T-cell (primary cell): ENCODE data around the gene COX6B1. TPM values are rescaled to one million over a fixed set of nuclear protein-coding genes. Genes with fewer than 3 reads are reported as not detected.

Source experiments
- ATAC-seq, 4 experiments: fragments of 200-7000 bp in 3 of 4; fragments of 150-1000 bp in 1 of 4; cut with Tn5 transposase; replicated peaks in 1 of 4; 1 replicate in 3 of 4; 2 replicates in 1 of 4; pipeline ENCODE4 v1.10.0; 2021; ENCODE audit warnings: moderate library complexity in 3 of 4, mild to moderate bottlenecking in 2 of 4, moderate number of reproducible peaks in 1 of 4
- CTCF ChIA-PET, 2 donors: fragments of 300-600 bp; sonication (Branson Sonifier 250); formaldehyde crosslinking; loops; one replicate each; lab custom pipeline; 2022; ENCODE audit warnings: antibody characterized with exemption in 2 of 2; lab: Charles Lee
- POLR2A ChIA-PET, 2 donors: fragments of 300-600 bp; sonication (Branson Sonifier 250); formaldehyde crosslinking; loops; one replicate each; lab custom pipeline; 2022; ENCODE audit warnings: antibody characterized with exemption in 2 of 2; lab: Charles Lee
- DNase-seq, 35 experiments: peaks; one replicate each; pipeline versions ENCODE4 v3.0.0 to v3.0.0-alpha.2; 2013 to 2023
- H3K27ac ChIP-seq: one replicate; pipeline ENCODE4 v1.5.1; 2013; ENCODE audit warnings: low read length
- H3K27me3 ChIP-seq, 2 experiments: replicated peaks in 1 of 2; 1 replicate in 1 of 2; 2 replicates in 1 of 2; pipeline versions ENCODE4 v1.6.1 to v1.7.0; 2013; ENCODE audit warnings: low read length in 1 of 2, mixed read lengths in 1 of 2; ENCODE audit not compliant: control insufficient read depth in 2 of 2, insufficient read depth in 2 of 2; ENCODE audit errors: extremely low read depth in 1 of 2
- H3K36me3 ChIP-seq, 2 donors: 1 replicate in 1 of 2; 2 replicates in 1 of 2; pipeline versions ENCODE4 v1.6.1 to v1.7.0; 2013; ENCODE audit warnings: low read length in 1 of 2; ENCODE audit not compliant: control insufficient read depth in 2 of 2, insufficient read depth in 1 of 2; ENCODE audit errors: extremely low read depth in 1 of 2
- H3K4me1 ChIP-seq, 2 experiments: 1 replicate in 1 of 2; 2 replicates in 1 of 2; pipeline versions ENCODE4 v1.6.1 to v1.7.0; 2013; ENCODE audit warnings: low read length in 2 of 2, mixed read lengths in 1 of 2; ENCODE audit not compliant: insufficient read depth in 2 of 2, control insufficient read depth in 1 of 2; ENCODE audit errors: extremely low read depth in 1 of 2
- H3K4me3 ChIP-seq, 2 donors: 1 replicate in 1 of 2; 2 replicates in 1 of 2; pipeline versions ENCODE4 v1.5.1 to v1.7.0; 2013; ENCODE audit warnings: mild to moderate bottlenecking in 2 of 2, low read length in 1 of 2, moderate library complexity in 1 of 2; ENCODE audit not compliant: control insufficient read depth in 1 of 2; ENCODE audit errors: extremely low read depth in 1 of 2
- H3K9me3 ChIP-seq: 2 replicates; pipeline ENCODE4 v1.7.0; 2013
- H3K27ac Mint-ChIP-seq, 2 donors: one replicate each; pipeline ENCODE4 v1.8.0; 2020 to 2021; ENCODE audit warnings: mild to moderate bottlenecking in 2 of 2, mixed read lengths in 2 of 2
- H3K27me3 Mint-ChIP-seq, 2 donors: one replicate each; pipeline ENCODE4 v1.8.0; 2021 to 2022; ENCODE audit warnings: mixed read lengths in 2 of 2
- H3K36me3 Mint-ChIP-seq: one replicate; pipeline ENCODE4 v1.8.0; 2021; ENCODE audit warnings: mixed read lengths
- H3K4me1 Mint-ChIP-seq, 3 donors: one replicate each; pipeline ENCODE4 v1.8.0; 2020 to 2022; ENCODE audit warnings: mixed read lengths in 3 of 3, mild to moderate bottlenecking in 1 of 3
- H3K4me3 Mint-ChIP-seq, 3 donors: one replicate each; pipeline ENCODE4 v1.8.0; 2020 to 2022; ENCODE audit warnings: mild to moderate bottlenecking in 3 of 3, mixed read lengths in 3 of 3, moderate library complexity in 3 of 3
- H3K9me3 Mint-ChIP-seq, 3 donors: one replicate each; pipeline ENCODE4 v1.8.0; 2020 to 2022; ENCODE audit warnings: mixed read lengths in 3 of 3
- WGBS: methylation state at CpG from one replicate; pipeline ENCODE4 v1.1.5; 2013; ENCODE audit warnings: missing lambda C conversion rate; ENCODE audit not compliant: insufficient coverage; 5-methylcytosine and 5-hydroxymethylcytosine counted together
- total RNA-seq, 35 experiments: library from RNA in 6 of 35; stranded (reverse) in 6 of 35; fragments of 120-200 nt in 1 of 35; gene quantifications; one replicate each; pipeline versions ENCODE4 v1.2.1 to v1.2.4 and lab custom pipeline; 2013 to 2026

Gene COX6B1
- total RNA-seq, 5 donors from 2014 or later (not counting 1 experiment from before 2014, with no cell fraction given): 199 to 248 (median 225) TPM

DNA sequence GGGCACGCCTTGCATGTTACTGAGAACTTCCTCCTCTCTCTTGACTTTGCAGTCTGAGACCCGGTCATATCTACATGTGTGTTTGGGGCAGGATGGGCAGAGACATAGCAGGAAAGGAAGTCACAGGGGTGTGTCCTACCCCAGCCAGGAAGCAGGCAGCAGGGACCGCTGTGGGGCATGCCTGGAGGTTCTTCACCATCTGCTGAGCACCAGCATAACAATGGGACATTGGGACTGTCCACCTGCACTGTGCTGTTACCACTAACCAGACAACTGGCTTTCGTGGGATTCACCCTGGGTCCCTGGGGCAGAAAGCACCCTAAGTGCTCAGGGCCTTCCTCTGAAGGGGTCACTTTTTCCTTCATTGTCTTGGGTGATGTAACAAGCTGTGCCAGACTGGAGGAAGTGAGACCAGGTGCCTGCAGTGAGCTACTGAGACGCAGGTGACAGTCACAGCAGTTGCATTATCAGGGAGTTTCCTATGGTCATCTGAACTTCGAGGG, 38.2 kb upstream of the COX6B1 start:
- Histone ChIP-seq H3K4me1 (peaks cover 13 to 37% of the 10 kb centered on the region in 2 experiments), H3K27ac (peak overlapping the region; percentile 72), H3K36me3 (no peaks in the 10 kb centered on the region), H3K9me3 (no peaks in the 10 kb centered on the region), H3K27me3 (no peaks in the 10 kb centered on the region), H3K4me3 (no peak overlapping the region)
- POLR2A ChIA-PET: interaction anchor here in 1 of 2 donors (0.7 kb wide), 1 partner anchor 147 kb away, joined by 3 read pairs; no protein-coding TSS in a partner anchor
- H3K36me3 Mint-ChIP-seq: no peaks in the 10 kb centered on the region
- peak overlapping the region; percentile 86 to 93 for H3K27ac Mint-ChIP-seq
- DNase-seq (peak in 13 of 35 experiments; percentile 8 to 46 (median 20)), ATAC-seq (peak; percentile 41 to 77 (median 65))
- 49% methylated on average over 4 of the region's 6 CpGs for WGBS
- H3K27me3 Mint-ChIP-seq: no peaks in the 10 kb centered on the region
- CTCF ChIA-PET: interaction anchor here in 1 of 2 donors (0.6 to 1.0 kb wide), 2 partner anchors 97 to 365 kb away, joined by 3 to 4 read pairs; no protein-coding TSS in a partner anchor
- peaks cover 29 to 47% (median 36%) of the 10 kb centered on the region in 3 donors for H3K4me1 Mint-ChIP-seq
- H3K4me3 Mint-ChIP-seq: peak overlapping the region in 2 of 3 donors; percentile 14 to 54
- peaks cover 6 to 10% (median 7%) of the 10 kb centered on the region in 3 donors for H3K9me3 Mint-ChIP-seq

- Mint-ChIP-seq H3K9me3 (peaks cover 6 to 10% (median 7%) of the 10 kb centered on the region in 3 donors), H3K4me1 (peaks cover 29 to 47% (median 36%) of the 10 kb centered on the region in 3 donors), H3K4me3 (peak overlapping the region; percentile 83 to 88 (median 85)), H3K27me3 (no peaks in the 10 kb centered on the region), H3K36me3 (peaks cover 10% of the 10 kb centered on the region), H3K27ac (peak overlapping the region; percentile 85 to 86)
- no peak for ATAC-seq
- Histone ChIP-seq H3K27me3 (no peaks in the 10 kb centered on the region), H3K36me3 (peaks cover 1 to 4% of the 10 kb centered on the region in 2 donors), H3K4me3 (peak overlapping the region; percentile 36 to 80), H3K27ac (peak overlapping the region; percentile 3), H3K9me3 (no peaks in the 10 kb centered on the region), H3K4me1 (peaks cover 13 to 37% of the 10 kb centered on the region in 2 experiments)
- DNase-seq: peak in 1 of 35 experiments; percentile 22
- POLR2A ChIA-PET: interaction anchor here in 1 of 2 donors (1.3 kb wide), 1 partner anchor 36 kb away, joined by 4 read pairs; the partner anchor contains the start of gene COX6B1
- WGBS: 45% methylated on average over 8 of the region's 9 CpGs
- CTCF ChIA-PET: interaction anchor here in 1 of 2 donors (1.0 kb wide), 1 partner anchor 36 kb away, joined by 7 read pairs; the partner anchor contains the start of gene COX6B1
Observed at GRCh38 chr19:35612224-35612558, 35.9 kb upstream of the COX6B1 start.

- peak within 1 kb of the TSS; percentile 61 to 80 for H3K4me3 ChIP-seq
- Mint-ChIP-seq H3K27me3 (no peaks in the 10 kb centered on the region), H3K36me3 (peaks cover 10% of the 10 kb centered on the region), H3K9me3 (peaks cover 6 to 7% (median 7%) of the 10 kb centered on the region in 3 donors), H3K4me3 (peak within 1 kb of the TSS; percentile 83 to 88 (median 85)), H3K27ac (peak within 1 kb of the TSS; percentile 85 to 86), H3K4me1 (peaks cover 29 to 45% (median 36%) of the 10 kb centered on the region in 3 donors)
- DNase-seq (peak; percentile 84 to 97 (median 93)), ATAC-seq (peak; percentile 86 to 94 (median 88))
- H3K27ac ChIP-seq: peak within 1 kb of the TSS; percentile 67
- H3K36me3 ChIP-seq: peaks cover 4 to 6% of the 10 kb centered on the region in 2 donors
- POLR2A ChIA-PET: interaction anchor here in 1 of 2 donors (0.7 to 1.3 kb wide), 2 partner anchors 35 to 878 kb away, joined by 4 to 8 read pairs; partner anchors contain the start of gene COX6B1
- no peaks in the 10 kb centered on the region for H3K9me3 ChIP-seq
- peaks cover 13 to 37% of the 10 kb centered on the region in 2 experiments for H3K4me1 ChIP-seq
- WGBS: 2% methylated on average over 33 of the region's 47 CpGs
- no peaks in the 10 kb centered on the region for H3K27me3 ChIP-seq
- CTCF ChIA-PET: interaction anchor here in 1 of 2 donors (0.7 to 1.0 kb wide), 2 partner anchors 32 to 35 kb away, joined by 4 to 7 read pairs; partner anchors contain the start of gene COX6B1
Observed at GRCh38 chr19:35612559-35613321, 35.4 kb upstream of the COX6B1 start, which contains the start of gene HAUS5. TSS of gene HAUS5 (plus strand) at chr19:35612735. CDS start at chr19:35612795, 60 bp downstream.

- no peaks in the 10 kb centered on the region for H3K9me3 ChIP-seq
- peaks cover 13 to 37% of the 10 kb centered on the region in 2 experiments for H3K4me1 ChIP-seq
- 100% methylated on average over 1 of the region's 1 CpG for WGBS
- Mint-ChIP-seq H3K27ac (no peak overlapping the region), H3K4me1 (peaks cover 26 to 42% (median 32%) of the 10 kb centered on the region in 3 donors), H3K4me3 (peak overlapping the region; percentile 83 to 88 (median 85)), H3K9me3 (peaks cover under 1 to 2% (median 1%) of the 10 kb centered on the region in 3 donors), H3K36me3 (peaks cover 10% of the 10 kb centered on the region), H3K27me3 (no peaks in the 10 kb centered on the region)
- DNase-seq (no peak), ATAC-seq (no peak)
- POLR2A ChIA-PET: interaction anchor here in 1 of 2 donors (0.7 to 1.3 kb wide), 2 partner anchors 35 to 879 kb away, joined by 4 to 8 read pairs; partner anchors contain the start of gene COX6B1
- peak overlapping the region; percentile 67 for H3K27ac ChIP-seq
- H3K27me3 ChIP-seq: no peaks in the 10 kb centered on the region
- H3K4me3 ChIP-seq: no peak overlapping the region
- peaks cover 6 to 7% of the 10 kb centered on the region in 2 donors for H3K36me3 ChIP-seq
- CTCF ChIA-PET: interaction anchor here in 1 of 2 donors (0.6 to 0.7 kb wide), 2 partner anchors 11 to 1757 kb away, joined by 3 read pairs; partner anchors contain the start of gene ZNF527
Observed at GRCh38 chr19:35613574-35613973, 34.5 kb upstream of the COX6B1 start.

DNA sequence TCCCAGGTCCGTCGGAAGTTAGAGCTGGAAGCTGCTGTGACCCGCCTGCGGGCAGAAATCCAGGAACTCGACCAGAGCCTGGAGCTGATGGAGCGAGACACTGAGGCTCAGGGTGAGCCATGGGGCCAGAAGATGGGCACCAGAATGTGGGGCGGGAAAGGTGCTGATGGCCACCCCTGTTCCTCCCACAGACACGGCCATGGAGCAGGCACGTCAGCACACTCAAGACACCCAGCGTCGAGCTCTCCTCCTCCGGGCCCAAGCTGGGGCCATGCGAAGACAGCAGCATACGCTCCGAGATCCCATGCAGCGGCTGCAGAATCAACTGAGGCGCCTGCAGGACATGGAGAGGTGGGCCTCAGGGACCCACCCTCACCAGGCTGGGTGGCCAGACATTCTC, 33.1 kb upstream of the COX6B1 start:
- no peak overlapping the region for H3K27ac ChIP-seq
- no peaks in the 10 kb centered on the region for H3K27me3 ChIP-seq
- H3K4me3 ChIP-seq: no peak overlapping the region
- DNase-seq: no peak
- ChIA-PET POLR2A (no interaction called here), CTCF (no interaction called here)
- Mint-ChIP-seq H3K4me1 (peaks cover 14 to 31% (median 21%) of the 10 kb centered on the region in 3 donors), H3K4me3 (no peak overlapping the region), H3K27me3 (no peaks in the 10 kb centered on the region), H3K27ac (no peak overlapping the region), H3K9me3 (no peaks in the 10 kb centered on the region), H3K36me3 (peaks cover 10% of the 10 kb centered on the region)
- WGBS: 96% methylated on average over 17 of the region's 17 CpGs
- peaks cover 6 to 7% of the 10 kb centered on the region in 2 donors for H3K36me3 ChIP-seq
- no peak for ATAC-seq
- no peaks in the 10 kb centered on the region for H3K9me3 ChIP-seq
- H3K4me1 ChIP-seq: peaks cover 6 to 28% of the 10 kb centered on the region in 2 experiments

GRCh38 chr19:35618857-35619256, 29.3 kb upstream of the COX6B1 start:
- ChIA-PET POLR2A (no interaction called here), CTCF (no interaction called here)
- no peaks in the 10 kb centered on the region for H3K27me3 ChIP-seq
- no peak overlapping the region for H3K4me3 ChIP-seq
- Mint-ChIP-seq H3K27me3 (no peaks in the 10 kb centered on the region), H3K4me1 (peaks cover 0 to 2% (median 0%) of the 10 kb centered on the region in 3 donors), H3K36me3 (peaks cover 19% of the 10 kb centered on the region), H3K4me3 (no peak overlapping the region), H3K27ac (no peak overlapping the region), H3K9me3 (no peaks in the 10 kb centered on the region)
- ATAC-seq (no peak), DNase-seq (no peak)
- no peaks in the 10 kb centered on the region for H3K9me3 ChIP-seq
- no peak overlapping the region for H3K27ac ChIP-seq
- 98% methylated on average over 7 of the region's 7 CpGs for WGBS
- H3K36me3 ChIP-seq: peaks cover 9 to 12% of the 10 kb centered on the region in 2 donors
- H3K4me1 ChIP-seq: no peaks in the 10 kb centered on the region
